ENCODE results near the gene CAP2. TPM values are rescaled to one million over a fixed set of nuclear protein-coding genes. Genes with fewer than 3 reads are reported as not detected.
"Not testable (repeated sequence)": the region's sequence is repeated elsewhere in the genome, so short reads cannot be mapped to it uniquely, and the experiment has no call there.

Gene CAP2
- total RNA-seq, 2 experiments from 2014 or later, result not detected

DNA sequence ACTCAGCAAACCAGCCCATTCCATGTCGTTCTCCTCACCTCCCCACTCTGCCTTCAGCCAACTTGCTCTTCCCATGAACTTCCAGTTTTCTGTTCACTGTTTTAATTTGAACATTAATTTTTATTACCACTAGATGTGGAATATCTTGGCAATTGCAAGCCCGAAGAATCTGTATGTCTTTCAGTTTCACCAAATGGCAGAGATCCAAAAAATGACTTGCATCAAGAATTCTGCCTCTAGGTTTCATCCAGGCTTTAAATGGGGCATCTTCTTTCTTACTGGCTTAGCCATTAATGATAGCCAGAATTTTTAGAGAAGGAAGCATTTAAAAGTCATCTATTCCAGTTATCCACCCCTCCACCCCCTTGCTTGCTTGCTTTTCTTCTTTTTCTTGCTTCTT, 39.0 kb downstream of the CAP2 start:
- Mint-ChIP-seq H3K4me3 (no peak overlapping the region), H3K27me3 (peaks cover 4% of the 10 kb centered on the region), H3K27ac (no peak overlapping the region), H3K9me3 (no peaks in the 10 kb centered on the region), H3K4me1 (ENCODE audit: low read depth) (no peaks in the 10 kb centered on the region), H3K36me3 (ENCODE audit: low read depth) (no peaks in the 10 kb centered on the region)
- ATAC-seq, result no peak
- intact Hi-C loops (cut with micrococcal nuclease), result no loop called here
- no peak for DNase-seq
- TF ChIP-seq, protein P1, sequence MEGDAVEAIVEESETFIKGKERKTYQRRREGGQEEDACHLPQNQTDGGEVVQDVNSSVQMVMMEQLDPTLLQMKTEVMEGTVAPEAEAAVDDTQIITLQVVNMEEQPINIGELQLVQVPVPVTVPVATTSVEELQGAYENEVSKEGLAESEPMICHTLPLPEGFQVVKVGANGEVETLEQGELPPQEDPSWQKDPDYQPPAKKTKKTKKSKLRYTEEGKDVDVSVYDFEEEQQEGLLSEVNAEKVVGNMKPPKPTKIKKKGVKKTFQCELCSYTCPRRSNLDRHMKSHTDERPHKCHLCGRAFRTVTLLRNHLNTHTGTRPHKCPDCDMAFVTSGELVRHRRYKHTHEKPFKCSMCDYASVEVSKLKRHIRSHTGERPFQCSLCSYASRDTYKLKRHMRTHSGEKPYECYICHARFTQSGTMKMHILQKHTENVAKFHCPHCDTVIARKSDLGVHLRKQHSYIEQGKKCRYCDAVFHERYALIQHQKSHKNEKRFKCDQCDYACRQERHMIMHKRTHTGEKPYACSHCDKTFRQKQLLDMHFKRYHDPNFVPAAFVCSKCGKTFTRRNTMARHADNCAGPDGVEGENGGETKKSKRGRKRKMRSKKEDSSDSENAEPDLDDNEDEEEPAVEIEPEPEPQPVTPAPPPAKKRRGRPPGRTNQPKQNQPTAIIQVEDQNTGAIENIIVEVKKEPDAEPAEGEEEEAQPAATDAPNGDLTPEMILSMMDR (IDR thresholded peaks at IDR 0.05), result no peak
- POLR2A ChIA-PET, result no interaction called here
- CTCF ChIA-PET, result no interaction called here

DNA sequence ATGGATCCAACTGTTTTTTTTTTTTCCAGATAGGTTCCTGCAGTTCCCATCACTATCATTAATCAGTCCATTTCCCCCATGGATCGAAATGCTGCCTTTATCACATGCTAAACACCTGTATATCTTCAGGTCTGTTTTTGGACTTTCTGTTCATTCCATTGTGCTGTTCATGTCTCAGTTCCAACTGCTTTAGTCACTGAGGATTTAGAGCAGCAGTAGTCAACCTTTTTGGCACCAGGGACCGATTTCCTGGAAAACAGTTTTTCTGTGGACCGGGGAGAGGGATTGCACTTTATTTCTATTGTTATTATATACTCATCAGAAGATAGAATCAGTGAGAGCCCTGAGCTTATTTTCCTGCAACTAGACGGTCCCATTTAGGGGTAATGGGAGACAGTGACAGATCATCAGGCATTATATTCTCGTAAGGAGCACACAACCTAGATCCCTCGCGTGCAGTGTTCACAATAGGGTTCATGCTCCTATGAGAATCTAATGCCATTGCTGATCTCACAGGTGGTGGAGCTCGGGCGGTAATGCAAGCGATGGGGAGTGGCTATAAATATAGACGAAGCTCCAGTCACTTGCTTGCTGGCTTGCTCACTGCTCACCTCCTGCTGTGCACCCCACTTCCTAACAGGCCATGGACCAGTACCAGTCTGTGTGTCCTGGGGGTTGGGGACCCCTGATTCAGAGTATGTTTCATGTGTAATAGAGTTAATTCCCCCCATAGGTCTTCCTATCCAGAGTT, 46.0 kb downstream of the CAP2 start:
- Mint-ChIP-seq H3K27ac (no peak overlapping the region), H3K27me3 (peaks cover 8% of the 10 kb centered on the region), H3K4me3 (no peak overlapping the region), H3K9me3 (no peaks in the 10 kb centered on the region), H3K36me3 (ENCODE audit: low read depth) (no peaks in the 10 kb centered on the region), H3K4me1 (ENCODE audit: low read depth) (no peaks in the 10 kb centered on the region)
- ATAC-seq (no peak), DNase-seq (no peak)
- ChIA-PET POLR2A (no interaction called here), CTCF (no interaction called here)
- intact Hi-C loops (cut with micrococcal nuclease), result no loop called here
- TF ChIP-seq, protein P1 (IDR thresholded peaks at IDR 0.05), result no peak

DNA sequence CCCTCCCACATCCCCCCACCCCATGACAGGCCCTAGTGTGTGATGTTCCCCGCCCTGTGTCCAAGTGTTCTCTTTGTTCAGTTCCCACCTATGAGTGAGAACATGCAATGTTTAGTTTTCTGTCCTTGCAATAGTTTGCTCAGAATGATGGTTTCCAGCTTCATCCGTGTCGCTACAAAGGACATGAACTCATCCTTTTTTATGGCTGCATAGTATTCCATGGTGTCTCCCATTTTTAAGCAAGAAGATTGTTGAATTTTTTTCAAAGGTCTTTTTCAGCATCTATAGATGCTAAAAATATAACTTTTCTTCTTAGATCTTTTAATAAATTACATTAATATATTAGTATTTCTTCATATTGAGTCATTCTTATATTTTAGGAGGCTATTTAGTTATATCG, 47.4 kb downstream of the CAP2 start:
- H3K36me3 Mint-ChIP-seq (ENCODE audit: low read depth); H3K9me3 Mint-ChIP-seq; H3K27me3 Mint-ChIP-seq; ATAC-seq; H3K27ac Mint-ChIP-seq; intact Hi-C loops (cut with micrococcal nuclease); H3K4me3 Mint-ChIP-seq; H3K4me1 Mint-ChIP-seq (ENCODE audit: low read depth); CTCF ChIA-PET; DNase-seq; POLR2A ChIA-PET: not testable (repeated sequence)

DNA sequence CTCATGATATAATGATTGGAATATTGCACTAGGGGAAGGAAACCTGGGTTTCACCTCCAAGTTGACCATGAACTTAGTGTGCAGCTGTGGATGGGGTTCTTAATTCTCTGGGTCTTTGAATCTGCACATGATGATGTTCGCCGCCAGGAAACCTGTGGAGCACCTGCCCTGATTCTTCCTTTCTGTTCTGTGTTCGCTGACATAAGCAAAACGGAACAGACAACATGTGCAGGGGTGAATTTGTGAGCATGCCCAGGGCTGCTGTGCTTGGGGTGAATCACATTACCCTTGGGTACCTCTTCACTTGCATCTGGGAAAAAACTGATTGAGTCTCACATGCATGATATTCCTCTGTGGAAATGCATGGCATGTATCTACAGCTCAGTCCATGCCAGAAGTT, 48.8 kb downstream of the CAP2 start:
- Mint-ChIP-seq H3K4me1 (ENCODE audit: low read depth) (no peaks in the 10 kb centered on the region), H3K4me3 (no peak overlapping the region), H3K36me3 (ENCODE audit: low read depth) (no peaks in the 10 kb centered on the region), H3K9me3 (no peaks in the 10 kb centered on the region), H3K27ac (no peak overlapping the region), H3K27me3 (peaks cover 8% of the 10 kb centered on the region)
- TF ChIP-seq, protein P1 (IDR thresholded peaks at IDR 0.05), result no peak
- no peak for ATAC-seq
- CTCF ChIA-PET, result no interaction called here
- intact Hi-C loops (cut with micrococcal nuclease), result no loop called here
- POLR2A ChIA-PET, result no interaction called here
- no peak for DNase-seq

DNA sequence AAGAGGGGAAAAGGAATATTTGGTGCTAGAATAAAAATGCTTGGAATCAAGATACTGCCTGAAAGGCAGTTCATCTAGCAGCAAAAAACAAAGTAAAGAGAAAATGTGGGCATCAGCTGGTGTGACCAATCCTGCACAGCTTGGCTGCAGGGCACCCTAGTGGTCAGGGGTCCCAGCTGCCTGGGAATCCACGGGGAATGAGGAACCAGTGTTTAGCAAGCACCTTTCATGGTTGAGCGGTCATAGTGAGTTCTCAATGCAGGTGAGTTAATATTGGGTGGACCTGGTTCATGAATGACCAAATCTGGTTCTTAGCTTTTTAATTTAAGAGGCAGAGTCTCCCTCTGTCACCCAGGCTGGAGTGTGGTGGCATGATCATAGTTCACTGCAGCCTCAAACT, 53.3 kb downstream of the CAP2 start:
- H3K36me3 Mint-ChIP-seq (ENCODE audit: low read depth), result no peaks in the 10 kb centered on the region
- no peak overlapping the region for H3K4me3 Mint-ChIP-seq
- peaks cover 3% of the 10 kb centered on the region for H3K27me3 Mint-ChIP-seq
- POLR2A ChIA-PET, result no interaction called here
- H3K27ac Mint-ChIP-seq, result no peak overlapping the region
- CTCF ChIA-PET, result no interaction called here
- intact Hi-C loops (cut with micrococcal nuclease), result no loop called here
- no peaks in the 10 kb centered on the region for H3K4me1 Mint-ChIP-seq (ENCODE audit: low read depth)
- DNase-seq (no peak), ATAC-seq (no peak)
- H3K9me3 Mint-ChIP-seq, result no peaks in the 10 kb centered on the region
- TF ChIP-seq, protein P1 (IDR thresholded peaks at IDR 0.05), result no peak
